ENCODE results near the gene RASD1.

DNA sequence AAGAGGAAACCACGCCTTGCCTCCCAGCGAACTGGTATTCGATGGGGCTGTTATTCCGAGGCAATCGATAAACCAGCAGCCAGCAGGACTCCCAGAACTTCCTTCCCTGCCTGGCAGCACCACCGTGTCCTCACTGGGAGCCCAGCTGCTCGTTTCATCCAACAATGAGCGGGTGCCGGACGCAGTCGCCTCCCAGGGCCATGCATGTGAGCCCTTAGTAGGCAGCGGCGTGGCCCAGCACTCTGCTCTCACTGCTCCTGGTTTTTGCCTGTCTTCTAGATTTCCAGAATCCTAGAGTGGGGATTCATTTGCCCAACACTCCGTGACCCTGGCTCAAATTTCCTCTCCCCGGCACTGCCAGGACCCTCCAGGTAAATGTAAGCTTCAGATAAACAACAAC is 29.1 kb upstream of the RASD1 start:
- TF ChIP-seq, protein P1, sequence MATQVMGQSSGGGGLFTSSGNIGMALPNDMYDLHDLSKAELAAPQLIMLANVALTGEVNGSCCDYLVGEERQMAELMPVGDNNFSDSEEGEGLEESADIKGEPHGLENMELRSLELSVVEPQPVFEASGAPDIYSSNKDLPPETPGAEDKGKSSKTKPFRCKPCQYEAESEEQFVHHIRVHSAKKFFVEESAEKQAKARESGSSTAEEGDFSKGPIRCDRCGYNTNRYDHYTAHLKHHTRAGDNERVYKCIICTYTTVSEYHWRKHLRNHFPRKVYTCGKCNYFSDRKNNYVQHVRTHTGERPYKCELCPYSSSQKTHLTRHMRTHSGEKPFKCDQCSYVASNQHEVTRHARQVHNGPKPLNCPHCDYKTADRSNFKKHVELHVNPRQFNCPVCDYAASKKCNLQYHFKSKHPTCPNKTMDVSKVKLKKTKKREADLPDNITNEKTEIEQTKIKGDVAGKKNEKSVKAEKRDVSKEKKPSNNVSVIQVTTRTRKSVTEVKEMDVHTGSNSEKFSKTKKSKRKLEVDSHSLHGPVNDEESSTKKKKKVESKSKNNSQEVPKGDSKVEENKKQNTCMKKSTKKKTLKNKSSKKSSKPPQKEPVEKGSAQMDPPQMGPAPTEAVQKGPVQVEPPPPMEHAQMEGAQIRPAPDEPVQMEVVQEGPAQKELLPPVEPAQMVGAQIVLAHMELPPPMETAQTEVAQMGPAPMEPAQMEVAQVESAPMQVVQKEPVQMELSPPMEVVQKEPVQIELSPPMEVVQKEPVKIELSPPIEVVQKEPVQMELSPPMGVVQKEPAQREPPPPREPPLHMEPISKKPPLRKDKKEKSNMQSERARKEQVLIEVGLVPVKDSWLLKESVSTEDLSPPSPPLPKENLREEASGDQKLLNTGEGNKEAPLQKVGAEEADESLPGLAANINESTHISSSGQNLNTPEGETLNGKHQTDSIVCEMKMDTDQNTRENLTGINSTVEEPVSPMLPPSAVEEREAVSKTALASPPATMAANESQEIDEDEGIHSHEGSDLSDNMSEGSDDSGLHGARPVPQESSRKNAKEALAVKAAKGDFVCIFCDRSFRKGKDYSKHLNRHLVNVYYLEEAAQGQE (IDR thresholded peaks at IDR 0.05) = no peak
- TF ChIP-seq RNF2 (IDR thresholded peaks at IDR 0.05; ENCODE audit: borderline replicate concordance, low read depth) (no peak), GATA3 (IDR thresholded peaks at IDR 0.05; ENCODE audit: borderline replicate concordance) (no peak), POLR2A (IDR thresholded peaks at IDR 0.05; ENCODE audit: low read length) (no peak), RARB (CRISPR knock-in tag; IDR thresholded peaks at IDR 0.05) (no peak), FOSL2 (IDR thresholded peaks at IDR 0.05) (no peak), FOSL2 (CRISPR knock-in tag; IDR thresholded peaks at IDR 0.05) (no peak), CEBPB (IDR thresholded peaks at IDR 0.05) (no peak), MAFK (IDR thresholded peaks at IDR 0.05; ENCODE audit: partially characterized antibody) (no peak), RFX5 (IDR thresholded peaks at IDR 0.05) (no peak)
- TF ChIP-seq, protein P2, sequence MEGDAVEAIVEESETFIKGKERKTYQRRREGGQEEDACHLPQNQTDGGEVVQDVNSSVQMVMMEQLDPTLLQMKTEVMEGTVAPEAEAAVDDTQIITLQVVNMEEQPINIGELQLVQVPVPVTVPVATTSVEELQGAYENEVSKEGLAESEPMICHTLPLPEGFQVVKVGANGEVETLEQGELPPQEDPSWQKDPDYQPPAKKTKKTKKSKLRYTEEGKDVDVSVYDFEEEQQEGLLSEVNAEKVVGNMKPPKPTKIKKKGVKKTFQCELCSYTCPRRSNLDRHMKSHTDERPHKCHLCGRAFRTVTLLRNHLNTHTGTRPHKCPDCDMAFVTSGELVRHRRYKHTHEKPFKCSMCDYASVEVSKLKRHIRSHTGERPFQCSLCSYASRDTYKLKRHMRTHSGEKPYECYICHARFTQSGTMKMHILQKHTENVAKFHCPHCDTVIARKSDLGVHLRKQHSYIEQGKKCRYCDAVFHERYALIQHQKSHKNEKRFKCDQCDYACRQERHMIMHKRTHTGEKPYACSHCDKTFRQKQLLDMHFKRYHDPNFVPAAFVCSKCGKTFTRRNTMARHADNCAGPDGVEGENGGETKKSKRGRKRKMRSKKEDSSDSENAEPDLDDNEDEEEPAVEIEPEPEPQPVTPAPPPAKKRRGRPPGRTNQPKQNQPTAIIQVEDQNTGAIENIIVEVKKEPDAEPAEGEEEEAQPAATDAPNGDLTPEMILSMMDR (IDR thresholded peaks at IDR 0.05) = no peak
- TF ChIP-seq, protein P3, sequence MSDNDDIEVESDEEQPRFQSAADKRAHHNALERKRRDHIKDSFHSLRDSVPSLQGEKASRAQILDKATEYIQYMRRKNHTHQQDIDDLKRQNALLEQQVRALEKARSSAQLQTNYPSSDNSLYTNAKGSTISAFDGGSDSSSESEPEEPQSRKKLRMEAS (IDR thresholded peaks at IDR 0.05) = no peak

All from A549 (cell line).